B cell (primary cell): ENCODE measurements around the gene CAMK4. TPM values are rescaled to one million over a fixed set of nuclear protein-coding genes. Genes with fewer than 3 reads are reported as not detected.

Source experiments
- ATAC-seq: fragments of 200-7000 bp; cut with Tn5 transposase; one replicate; pipeline ENCODE4 v1.10.0; 2021; ENCODE audit warnings: low read depth, mild to moderate bottlenecking, moderate number of reproducible peaks, moderate library complexity
- CTCF ChIA-PET: fragments of 350-600 bp; sonication (Branson Sonifier 250); formaldehyde crosslinking; loops from one replicate; lab custom pipeline; 2021; ENCODE audit warnings: antibody characterized with exemption, inconsistent platforms; lab: Charles Lee
- POLR2A ChIA-PET: fragments of 350-600 bp; sonication (Branson Sonifier 250); formaldehyde crosslinking; loops from one replicate; lab custom pipeline; 2021; ENCODE audit warnings: antibody characterized with exemption; lab: Charles Lee
- DNase-seq: peaks from one replicate; pipeline ENCODE4 v3.0.0; 2013
- H2AFZ ChIP-seq: 2 replicates; pipeline ENCODE4 v1.6.1; 2012; ENCODE audit warnings: mild to moderate bottlenecking, low read depth, low read length; ENCODE audit not compliant: insufficient read depth, poor library complexity, severe bottlenecking
- H3K27ac ChIP-seq, 2 donors: 1 replicate in 1 of 2; 2 replicates in 1 of 2; pipeline ENCODE4 v1.5.1; 2012 to 2013; ENCODE audit warnings: low read length in 2 of 2, mild to moderate bottlenecking in 2 of 2, moderate library complexity in 1 of 2
- H3K27me3 ChIP-seq, 4 experiments: fragments of 200-600 bp in 1 of 4; sonication (generic) in 1 of 4; replicated peaks in 1 of 4; 1 replicate in 2 of 4; 2 replicates in 2 of 4; pipeline versions ENCODE4 v1.6.1 to v1.7.0; 2013 to 2016; ENCODE audit warnings: low read length in 3 of 4, mild to moderate bottlenecking in 2 of 4, mixed read lengths in 1 of 4, moderate library complexity in 1 of 4; ENCODE audit not compliant: insufficient read depth in 4 of 4, control insufficient read depth in 3 of 4; ENCODE audit errors: control extremely low read depth in 1 of 4
- H3K36me3 ChIP-seq, 2 experiments: replicated peaks in 1 of 2; 1 replicate in 1 of 2; 2 replicates in 1 of 2; pipeline versions ENCODE4 v1.6.1 to v1.7.1; 2013; ENCODE audit warnings: low read length in 1 of 2; ENCODE audit not compliant: insufficient read depth in 2 of 2, control insufficient read depth in 1 of 2; ENCODE audit errors: control extremely low read depth in 1 of 2, extremely low read depth in 1 of 2
- H3K4me1 ChIP-seq, 2 donors: fragments of 200-600 bp in 1 of 2; sonication (generic) in 1 of 2; 1 replicate in 1 of 2; 2 replicates in 1 of 2; pipeline versions ENCODE4 v1.5.1 to v1.6.1; 2013 to 2017; ENCODE audit warnings: low read length in 2 of 2; ENCODE audit not compliant: control insufficient read depth in 2 of 2, insufficient read depth in 2 of 2
- H3K4me2 ChIP-seq: replicated peaks from 2 replicates; pipeline ENCODE3; 2012; ENCODE audit warnings: mild to moderate bottlenecking, low read depth, low read length; ENCODE audit not compliant: poor library complexity, severe bottlenecking
- H3K4me3 ChIP-seq, 5 experiments: fragments of 200-600 bp in 1 of 5; sonication (generic) in 1 of 5; 1 replicate in 3 of 5; 2 replicates in 2 of 5; pipeline versions ENCODE4 v1.5.1 to v1.7.0; 2011 to 2016; ENCODE audit warnings: low read length in 4 of 5, mild to moderate bottlenecking in 4 of 5, low read depth in 2 of 5, control low read depth in 1 of 5, moderate library complexity in 1 of 5; ENCODE audit not compliant: insufficient read depth in 1 of 5; ENCODE audit errors: control extremely low read depth in 1 of 5, extremely low read depth in 1 of 5
- H3K79me2 ChIP-seq: fragments of 200-600 bp; sonication (generic); one replicate; pipeline ENCODE4 v1.6.0; 2016; ENCODE audit warnings: low read length; ENCODE audit not compliant: control insufficient read depth, insufficient read depth
- H3K9ac ChIP-seq: fragments of 200-600 bp; sonication (generic); 2 replicates; pipeline ENCODE4 v1.6.1; 2017; ENCODE audit warnings: mild to moderate bottlenecking, low read length, moderate library complexity
- H3K9me3 ChIP-seq, 3 donors: one replicate each; pipeline versions ENCODE4 v1.6.1 to v1.7.1; 2013; ENCODE audit warnings: low read length in 2 of 3; ENCODE audit not compliant: control insufficient read depth in 2 of 3, insufficient read depth in 1 of 3; ENCODE audit errors: control extremely low read depth in 1 of 3
- H4K20me1 ChIP-seq: 2 replicates; pipeline ENCODE4 v1.6.0; 2012; ENCODE audit warnings: mild to moderate bottlenecking, low read length; ENCODE audit not compliant: insufficient read depth, control insufficient read depth, poor library complexity, severe bottlenecking
- H3K27ac Mint-ChIP-seq: one replicate; pipeline ENCODE4 v1.8.0; 2021; ENCODE audit warnings: mixed read lengths
- H3K27me3 Mint-ChIP-seq: one replicate; pipeline ENCODE4 v1.8.0; 2021; ENCODE audit warnings: mixed read lengths
- H3K4me1 Mint-ChIP-seq: one replicate; pipeline ENCODE4 v1.8.0; 2021; ENCODE audit warnings: mixed read lengths
- H3K4me3 Mint-ChIP-seq: one replicate; pipeline ENCODE4 v1.8.0; 2021; ENCODE audit warnings: mixed read lengths
- H3K9me3 Mint-ChIP-seq: one replicate; pipeline ENCODE4 v1.8.0; 2022; ENCODE audit warnings: mixed read lengths; ENCODE audit not compliant: insufficient read depth
- EZH2 ChIP-seq: IDR thresholded peaks from 2 replicates; pipeline ENCODE4 v1.6.1; 2012; ENCODE audit warnings: borderline replicate concordance, low read depth, mild to moderate bottlenecking, moderate library complexity, low read length; ENCODE audit not compliant: insufficient read depth, poor library complexity, severe bottlenecking
- WGBS: methylation state at CpG from one replicate; pipeline ENCODE4 v1.1.5; 2013; ENCODE audit warnings: missing lambda C conversion rate; ENCODE audit not compliant: insufficient coverage; 5-methylcytosine and 5-hydroxymethylcytosine counted together
- intact Hi-C: fragments of 100-400 bp; cut with micrococcal nuclease; formaldehyde crosslinking; loops from one replicate; pipeline ENCODE4 v1.10.0; 2022
- polyA plus RNA-seq: library from polyadenylated mRNA; depleted of rRNA; stranded (reverse); fragments of >200 nt; gene quantifications from 2 replicates; pipeline ENCODE4 v1.2.3, GENCODE V29; 2012
- total RNA-seq, 2 donors: library from RNA; stranded (reverse); fragments of 120-200 nt in 1 of 2; gene quantifications; 1 replicate in 1 of 2; 2 replicates in 1 of 2; pipeline versions ENCODE4 v1.2.3 to v1.2.4, GENCODE V29; 2013 to 2022
- TF ChIP-seq, protein P1 (sequence below): fragments of 200-600 bp; IDR thresholded peaks from one replicate; pipeline ENCODE4 v1.8.0; 2022; ENCODE audit warnings: antibody characterized with exemption, mild to moderate bottlenecking

Gene CAMK4
- total and polyA plus RNA-seq, 2 donors (not counting 1 experiment from before 2014, with no cell fraction given) = 0.78 to 4.8 TPM

DNA sequence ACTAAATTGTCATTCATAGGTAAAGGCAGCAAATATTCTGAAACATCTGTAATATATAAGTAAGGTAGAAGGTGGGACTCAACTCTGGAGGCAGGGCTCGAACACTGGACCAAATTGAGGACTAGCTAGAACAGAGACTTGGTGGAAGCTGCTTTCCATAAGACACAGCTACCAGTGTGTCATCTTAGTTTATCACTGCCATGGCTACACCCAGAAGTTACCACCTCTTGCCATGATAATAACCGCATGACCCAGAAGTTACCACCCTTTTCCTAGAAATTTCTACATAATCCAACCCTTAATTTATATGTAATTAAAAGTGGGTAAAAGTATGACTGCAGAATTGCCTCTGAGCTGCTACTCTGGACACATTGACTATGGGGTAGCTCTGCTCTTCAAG, 188.4 kb downstream of the CAMK4 start:
- WGBS = 100% methylated on average over 1 of the region's 2 CpGs
- CTCF ChIA-PET = no interaction called here
- no peak overlapping the region for H3K27ac Mint-ChIP-seq

DNA sequence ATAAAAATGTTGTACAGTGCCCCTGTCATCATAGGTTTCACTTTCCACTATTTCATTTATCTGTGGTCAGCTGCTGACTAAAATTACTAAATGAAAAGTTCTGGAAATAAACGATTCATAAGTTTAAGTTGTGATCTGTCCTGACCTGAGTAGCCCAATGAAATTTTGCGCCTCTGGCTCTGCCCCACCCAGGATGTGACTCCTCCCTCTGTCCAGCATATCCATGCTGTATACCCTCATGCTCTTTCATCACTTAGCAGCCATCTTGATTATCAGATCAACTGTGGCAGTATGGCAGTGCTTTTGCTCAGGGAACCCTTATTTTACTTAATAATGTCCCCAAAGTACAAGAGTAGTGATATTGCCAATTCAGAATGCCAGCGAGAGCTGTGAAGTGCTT, 190.9 kb downstream of the CAMK4 start:
- WGBS = 100% methylated on average over 2 of the region's 3 CpGs
- TF ChIP-seq, protein P1, sequence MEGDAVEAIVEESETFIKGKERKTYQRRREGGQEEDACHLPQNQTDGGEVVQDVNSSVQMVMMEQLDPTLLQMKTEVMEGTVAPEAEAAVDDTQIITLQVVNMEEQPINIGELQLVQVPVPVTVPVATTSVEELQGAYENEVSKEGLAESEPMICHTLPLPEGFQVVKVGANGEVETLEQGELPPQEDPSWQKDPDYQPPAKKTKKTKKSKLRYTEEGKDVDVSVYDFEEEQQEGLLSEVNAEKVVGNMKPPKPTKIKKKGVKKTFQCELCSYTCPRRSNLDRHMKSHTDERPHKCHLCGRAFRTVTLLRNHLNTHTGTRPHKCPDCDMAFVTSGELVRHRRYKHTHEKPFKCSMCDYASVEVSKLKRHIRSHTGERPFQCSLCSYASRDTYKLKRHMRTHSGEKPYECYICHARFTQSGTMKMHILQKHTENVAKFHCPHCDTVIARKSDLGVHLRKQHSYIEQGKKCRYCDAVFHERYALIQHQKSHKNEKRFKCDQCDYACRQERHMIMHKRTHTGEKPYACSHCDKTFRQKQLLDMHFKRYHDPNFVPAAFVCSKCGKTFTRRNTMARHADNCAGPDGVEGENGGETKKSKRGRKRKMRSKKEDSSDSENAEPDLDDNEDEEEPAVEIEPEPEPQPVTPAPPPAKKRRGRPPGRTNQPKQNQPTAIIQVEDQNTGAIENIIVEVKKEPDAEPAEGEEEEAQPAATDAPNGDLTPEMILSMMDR = no peak
- TF ChIP-seq EZH2 = no peak
- H3K27me3 Mint-ChIP-seq = no peaks in the 10 kb centered on the region
- H3K9me3 Mint-ChIP-seq = no peaks in the 10 kb centered on the region
- Histone ChIP-seq H3K27ac (no peak overlapping the region), H3K9ac (no peak overlapping the region), H3K27me3 (no peaks in the 10 kb centered on the region), H2AFZ (no peak overlapping the region), H3K4me1 (no peaks in the 10 kb centered on the region), H3K4me3 (no peak overlapping the region), H3K4me2 (no peak overlapping the region), H3K79me2 (no peaks in the 10 kb centered on the region), H3K36me3 (no peaks in the 10 kb centered on the region), H3K9me3 (no peaks in the 10 kb centered on the region), H4K20me1 (no peaks in the 10 kb centered on the region)
- no peaks in the 10 kb centered on the region for H3K4me1 Mint-ChIP-seq
- intact Hi-C loops = no loop called here
- H3K4me3 Mint-ChIP-seq = no peak overlapping the region
- CTCF ChIA-PET = no interaction called here
- DNase-seq (no peak), ATAC-seq (no peak)
- POLR2A ChIA-PET = no interaction called here
- H3K27ac Mint-ChIP-seq = no peak overlapping the region

More for the DNA sequence above, 188.4 kb downstream of the CAMK4 start:
- Mint-ChIP-seq H3K4me1 (no peaks in the 10 kb centered on the region), H3K27me3 (no peaks in the 10 kb centered on the region), H3K4me3 (no peak overlapping the region), H3K9me3 (no peaks in the 10 kb centered on the region)
- Histone ChIP-seq H3K9me3 (peaks cover 0 to 7% (median 0%) of the 10 kb centered on the region in 3 donors), H4K20me1 (no peaks in the 10 kb centered on the region), H3K36me3 (no peaks in the 10 kb centered on the region), H3K27ac (no peak overlapping the region), H3K27me3 (no peaks in the 10 kb centered on the region), H2AFZ (no peak overlapping the region), H3K79me2 (no peaks in the 10 kb centered on the region), H3K4me2 (no peak overlapping the region), H3K4me1 (no peaks in the 10 kb centered on the region), H3K4me3 (no peak overlapping the region), H3K9ac (no peak overlapping the region)
- TF ChIP-seq EZH2 = no peak
- TF ChIP-seq, protein P1 = no peak
- ATAC-seq (no peak), DNase-seq (no peak)
- intact Hi-C loops = no loop called here
- POLR2A ChIA-PET = no interaction called here
